Neural cell (in vitro differentiated cells): ENCODE results near the gene SLC16A4. TPM values are rescaled to one million over a fixed set of nuclear protein-coding genes. Genes with fewer than 3 reads are reported as not detected.
"Not testable (repeated sequence)": the region's sequence is repeated elsewhere in the genome, so short reads cannot be mapped to it uniquely, and the experiment has no call there.

Source experiments
- H2AFZ ChIP-seq: fragments of 200-600, 300-800 bp; sonication (generic), shearing (Covaris generic); 2 replicates; pipeline ENCODE4 v1.6.0; 2014; ENCODE audit warnings: low read depth, mild to moderate bottlenecking, antibody characterized with exemption, low read length, moderate library complexity
- H3F3A ChIP-seq: fragments of 200-600 bp; shearing (Covaris generic); 2 replicates; pipeline ENCODE4 v1.6.1; 2016; ENCODE audit warnings: mild to moderate bottlenecking, moderate library complexity, mixed read lengths, antibody characterized with exemption, low read length; ENCODE audit not compliant: insufficient read depth, poor library complexity, severe bottlenecking
- H3K27ac ChIP-seq: fragments of 200-600, 300-800 bp; sonication (generic), shearing (Covaris generic); 2 replicates; pipeline ENCODE4 v1.5.1; 2014; ENCODE audit warnings: mild to moderate bottlenecking, low read length, moderate library complexity
- H3K27me3 ChIP-seq: fragments of 300-800, 200-600 bp; sonication (generic), shearing (Covaris generic); 2 replicates; pipeline ENCODE4 v1.6.0; 2014; ENCODE audit warnings: mild to moderate bottlenecking, low read depth, low read length, moderate library complexity; ENCODE audit not compliant: insufficient read depth
- H3K36me3 ChIP-seq: fragments of 300-800, 200-600 bp; sonication (generic), shearing (Covaris generic); 2 replicates; pipeline ENCODE4 v1.5.1; 2014; ENCODE audit warnings: mild to moderate bottlenecking, antibody characterized with exemption, low read length, moderate library complexity; ENCODE audit not compliant: insufficient read depth
- H3K4me2 ChIP-seq: fragments of 300-800, 200-600 bp; sonication (generic), shearing (Covaris generic); 2 replicates; pipeline ENCODE4 v1.6.0; 2014; ENCODE audit warnings: mild to moderate bottlenecking, low read length
- H3K4me3 ChIP-seq: fragments of 300-800, 200-600 bp; sonication (generic), shearing (Covaris generic); 2 replicates; pipeline ENCODE4 v1.5.1; 2014; ENCODE audit warnings: mild to moderate bottlenecking, low read length, moderate library complexity
- H3K79me2 ChIP-seq: fragments of 200-600 bp; shearing (Covaris generic); replicated peaks from 2 replicates; pipeline ENCODE4 v1.6.0; 2014; ENCODE audit warnings: mild to moderate bottlenecking, low read length, moderate library complexity; ENCODE audit not compliant: insufficient read depth
- H3K9ac ChIP-seq: fragments of 300-800, 200-600 bp; sonication (generic), shearing (Covaris generic); 2 replicates; pipeline ENCODE4 v1.6.1; 2016; ENCODE audit warnings: mild to moderate bottlenecking, low read length, mixed read lengths
- H3K9me2 ChIP-seq: fragments of 200-600 bp; shearing (Covaris generic); 2 replicates; pipeline ENCODE4 v1.6.1; 2016; ENCODE audit warnings: mild to moderate bottlenecking, low read length, mixed read lengths; ENCODE audit not compliant: insufficient read depth
- H3K9me3 ChIP-seq: fragments of 200-600, 300-800 bp; sonication (generic), shearing (Covaris generic); 2 replicates; pipeline ENCODE4 v1.6.1; 2016; ENCODE audit warnings: mild to moderate bottlenecking, mixed run types, low read length, moderate library complexity, mixed read lengths
- H4K20me1 ChIP-seq: fragments of 200-600 bp; shearing (Covaris generic); 2 replicates; pipeline ENCODE4 v1.6.1; 2016; ENCODE audit warnings: mild to moderate bottlenecking, mixed run types; ENCODE audit not compliant: insufficient read depth
- CTCF ChIP-seq: fragments of 450-650 bp; IDR thresholded peaks from 2 replicates; pipeline ENCODE4 v1.5.1; 2014; ENCODE audit warnings: antibody characterized with exemption, mild to moderate bottlenecking, moderate library complexity; ENCODE audit not compliant: poor library complexity, severe bottlenecking
- EP300 ChIP-seq: fragments of 450-650 bp; conservative IDR thresholded peaks from 2 replicates; pipeline ENCODE4 v1.6.1; 2014; ENCODE audit warnings: antibody characterized with exemption, mild to moderate bottlenecking, moderate library complexity; ENCODE audit not compliant: poor library complexity, severe bottlenecking
- EZH2 ChIP-seq: fragments of 200-600, 300-800 bp; shearing (Covaris generic), sonication (generic); IDR thresholded peaks from 2 replicates; pipeline ENCODE4 v1.6.1; 2014; ENCODE audit warnings: antibody characterized with exemption, low read length, borderline replicate concordance, mild to moderate bottlenecking; ENCODE audit not compliant: insufficient read depth, poor library complexity, severe bottlenecking
- MXI1 ChIP-seq: fragments of 450-650 bp; conservative IDR thresholded peaks from 2 replicates; pipeline ENCODE4 v1.6.1; 2014; ENCODE audit warnings: antibody characterized with exemption, mild to moderate bottlenecking; ENCODE audit not compliant: poor library complexity, severe bottlenecking
- POLR2AphosphoS5 ChIP-seq: IDR thresholded peaks from 2 replicates; pipeline ENCODE4 v1.6.1; 2012
- RAD21 ChIP-seq: fragments of 450-650 bp; conservative IDR thresholded peaks from 2 replicates; pipeline ENCODE4 v1.6.1; 2014; ENCODE audit warnings: antibody characterized with exemption, mild to moderate bottlenecking, moderate library complexity
- SMC3 ChIP-seq: fragments of 450-650 bp; conservative IDR thresholded peaks from 2 replicates; pipeline ENCODE4 v1.6.1; 2014; ENCODE audit warnings: antibody characterized with exemption, mild to moderate bottlenecking, moderate library complexity; ENCODE audit not compliant: poor library complexity
- TAF1 ChIP-seq: IDR thresholded peaks from 2 replicates; pipeline ENCODE4 v1.6.1; 2012; ENCODE audit warnings: low read depth
- polyA minus RNA-seq: library from RNA; depleted of rRNA, polyadenylated mRNA; stranded (reverse); fragments of >200 nt; gene quantifications from 2 replicates; pipeline ENCODE4 v1.2.3, GENCODE V29; 2014
- polyA plus RNA-seq: library from polyadenylated mRNA; depleted of rRNA; stranded (reverse); fragments of >200 nt; gene quantifications from 2 replicates; pipeline ENCODE4 v1.2.3, GENCODE V29; 2014
- TF ChIP-seq, protein P1 (sequence below): IDR thresholded peaks from 2 replicates; pipeline ENCODE4 v1.6.1; 2012; ENCODE audit warnings: borderline replicate concordance

Gene SLC16A4
- polyA plus RNA-seq (0.50 and 1.2 TPM in 2 replicates), polyA minus RNA-seq (0.46 and 0.49 TPM in 2 replicates)

GRCh38 chr1:110390692-110391245 is at the start of gene SLC16A4:
Gene SLC16A4, minus strand, starts transcription at chr1:110391026. Its CDS starts 1,703 bp downstream, at chr1:110389323.
- Histone ChIP-seq H3F3A (no peaks in the 10 kb centered on the region), H3K9me2 (no peaks in the 10 kb centered on the region), H4K20me1 (no peaks in the 10 kb centered on the region), H3K9ac (no peak within 1 kb of the TSS), H2AFZ (no peak within 1 kb of the TSS), H3K4me3 (no peak within 1 kb of the TSS), H3K9me3 (no peaks in the 10 kb centered on the region), H3K27me3 (no peaks in the 10 kb centered on the region), H3K27ac (no peak within 1 kb of the TSS), H3K36me3 (no peaks in the 10 kb centered on the region), H3K4me2 (no peak within 1 kb of the TSS), H3K79me2 (no peaks in the 10 kb centered on the region)
- no peak for TF ChIP-seq TAF1
- no peak for TF ChIP-seq POLR2AphosphoS5
- TF ChIP-seq EP300: no peak
- TF ChIP-seq SMC3: no peak
- TF ChIP-seq CTCF: no peak

GRCh38 chr1:110439873-110440272 is 49.0 kb upstream of the SLC16A4 start:
- not testable (repeated sequence) for H3F3A ChIP-seq

GRCh38 chr1:110438893-110439292 is 48.1 kb upstream of the SLC16A4 start:
- H3K9me3 ChIP-seq: no peaks in the 10 kb centered on the region
- H3K4me2 ChIP-seq: no peak overlapping the region
- no peaks in the 10 kb centered on the region for H3K79me2 ChIP-seq
- H3F3A ChIP-seq: no peaks in the 10 kb centered on the region
- no peak overlapping the region for H2AFZ ChIP-seq
- no peaks in the 10 kb centered on the region for H3K27me3 ChIP-seq
- H4K20me1 ChIP-seq: no peaks in the 10 kb centered on the region
- no peak overlapping the region for H3K4me3 ChIP-seq
- H3K9ac ChIP-seq: no peak overlapping the region
- H3K36me3 ChIP-seq: no peaks in the 10 kb centered on the region
- H3K27ac ChIP-seq: no peak overlapping the region
- TF ChIP-seq RAD21 (no peak), CTCF (no peak), MXI1 (no peak), EZH2 (no peak), SMC3 (no peak), TAF1 (no peak), POLR2AphosphoS5 (no peak), EP300 (no peak)
- TF ChIP-seq, protein P1, sequence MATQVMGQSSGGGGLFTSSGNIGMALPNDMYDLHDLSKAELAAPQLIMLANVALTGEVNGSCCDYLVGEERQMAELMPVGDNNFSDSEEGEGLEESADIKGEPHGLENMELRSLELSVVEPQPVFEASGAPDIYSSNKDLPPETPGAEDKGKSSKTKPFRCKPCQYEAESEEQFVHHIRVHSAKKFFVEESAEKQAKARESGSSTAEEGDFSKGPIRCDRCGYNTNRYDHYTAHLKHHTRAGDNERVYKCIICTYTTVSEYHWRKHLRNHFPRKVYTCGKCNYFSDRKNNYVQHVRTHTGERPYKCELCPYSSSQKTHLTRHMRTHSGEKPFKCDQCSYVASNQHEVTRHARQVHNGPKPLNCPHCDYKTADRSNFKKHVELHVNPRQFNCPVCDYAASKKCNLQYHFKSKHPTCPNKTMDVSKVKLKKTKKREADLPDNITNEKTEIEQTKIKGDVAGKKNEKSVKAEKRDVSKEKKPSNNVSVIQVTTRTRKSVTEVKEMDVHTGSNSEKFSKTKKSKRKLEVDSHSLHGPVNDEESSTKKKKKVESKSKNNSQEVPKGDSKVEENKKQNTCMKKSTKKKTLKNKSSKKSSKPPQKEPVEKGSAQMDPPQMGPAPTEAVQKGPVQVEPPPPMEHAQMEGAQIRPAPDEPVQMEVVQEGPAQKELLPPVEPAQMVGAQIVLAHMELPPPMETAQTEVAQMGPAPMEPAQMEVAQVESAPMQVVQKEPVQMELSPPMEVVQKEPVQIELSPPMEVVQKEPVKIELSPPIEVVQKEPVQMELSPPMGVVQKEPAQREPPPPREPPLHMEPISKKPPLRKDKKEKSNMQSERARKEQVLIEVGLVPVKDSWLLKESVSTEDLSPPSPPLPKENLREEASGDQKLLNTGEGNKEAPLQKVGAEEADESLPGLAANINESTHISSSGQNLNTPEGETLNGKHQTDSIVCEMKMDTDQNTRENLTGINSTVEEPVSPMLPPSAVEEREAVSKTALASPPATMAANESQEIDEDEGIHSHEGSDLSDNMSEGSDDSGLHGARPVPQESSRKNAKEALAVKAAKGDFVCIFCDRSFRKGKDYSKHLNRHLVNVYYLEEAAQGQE: no peak
- no peaks in the 10 kb centered on the region for H3K9me2 ChIP-seq

More at GRCh38 chr1:110439873-110440272, 49.0 kb upstream of the SLC16A4 start:
- not testable (repeated sequence) for H3K4me3 ChIP-seq, H3K9ac ChIP-seq, H3K9me3 ChIP-seq, H3K27me3 ChIP-seq, H3K27ac ChIP-seq, H2AFZ ChIP-seq, H3K79me2 ChIP-seq, H3K9me2 ChIP-seq, H4K20me1 ChIP-seq, H3K4me2 ChIP-seq, H3K36me3 ChIP-seq

- not testable (repeated sequence) for H3K9me3 ChIP-seq, H3K4me2 ChIP-seq, H3K79me2 ChIP-seq, H3F3A ChIP-seq, H2AFZ ChIP-seq, H3K9me2 ChIP-seq, H3K4me3 ChIP-seq, H4K20me1 ChIP-seq, H3K9ac ChIP-seq, H3K36me3 ChIP-seq, H3K27ac ChIP-seq, H3K27me3 ChIP-seq
Observed at GRCh38 chr1:110437645-110438299, 46.9 kb upstream of the SLC16A4 start.
